ENCODE data around the gene TMX4.

The TMX4 gene

GRCh38 chr20:8012724-8013123, 6.8 kb downstream of the TMX4 start:
- no peak for DNase-seq

GRCh38 chr20:8008733-8009132, 10.8 kb downstream of the TMX4 start:
- no peak for DNase-seq

GRCh38 chr20:8007490-8007889, 12.1 kb downstream of the TMX4 start:
- DNase-seq: no peak

DNA sequence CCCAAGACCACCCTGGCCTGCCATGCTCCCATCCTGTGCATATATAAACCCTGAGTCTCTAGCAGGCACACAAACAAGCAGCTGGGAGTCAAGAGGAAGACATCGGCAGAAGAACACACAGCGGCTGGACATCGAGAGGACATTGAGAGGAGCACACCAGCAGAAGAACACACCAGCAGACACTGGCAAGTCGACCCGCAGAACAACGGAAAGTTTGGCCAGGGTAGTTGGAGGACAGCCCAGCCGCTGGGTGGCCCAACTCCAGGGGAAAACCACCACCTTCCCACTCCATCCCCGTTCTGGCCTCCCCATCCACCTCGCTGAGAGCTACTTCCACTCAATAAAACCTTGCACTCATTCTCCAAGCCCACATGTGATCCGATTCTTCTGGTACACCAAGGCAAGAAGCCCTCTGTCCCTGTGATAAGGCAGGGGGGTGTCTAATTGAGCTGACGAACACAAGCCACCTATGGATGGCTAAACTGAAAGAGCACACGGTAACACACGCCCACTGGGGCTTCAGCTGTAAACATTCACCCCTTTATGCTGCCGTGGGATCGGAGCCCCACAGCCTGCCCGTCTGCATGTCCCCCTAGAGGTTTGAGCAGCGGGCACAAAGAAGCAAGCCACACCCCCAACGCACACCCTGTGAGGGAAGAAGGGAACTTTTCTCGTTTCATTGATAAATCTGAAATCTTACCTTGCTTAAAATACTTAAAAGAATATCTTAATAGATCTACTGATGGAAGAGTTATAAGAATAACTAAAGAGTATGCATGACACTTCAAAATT, 13.8 kb downstream of the TMX4 start:
- DNase-seq: no peak

GRCh38 chr20:8005033-8005432, 14.5 kb downstream of the TMX4 start:
- no peak for DNase-seq

GRCh38 chr20:8002056-8002455, 17.5 kb downstream of the TMX4 start:
- DNase-seq: no peak

DNA sequence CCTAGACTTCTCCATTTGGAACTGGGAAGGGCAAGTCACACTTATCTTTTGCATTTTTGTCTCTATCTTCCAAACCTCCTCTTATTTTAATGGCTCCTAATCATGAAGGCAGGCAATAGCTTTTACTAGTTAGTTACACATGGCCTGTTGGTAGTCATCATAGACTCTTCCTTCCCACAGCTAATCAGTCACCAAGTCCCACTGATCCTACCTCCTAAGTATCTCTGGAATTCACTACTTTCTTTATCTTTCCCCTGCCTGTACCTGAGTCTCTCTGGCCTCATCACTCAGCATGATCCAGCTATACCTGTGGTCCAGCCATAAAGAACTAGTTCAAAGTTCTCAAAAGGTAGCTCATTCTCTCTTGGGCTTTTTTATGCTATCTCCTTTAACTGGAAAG, 18.8 kb downstream of the TMX4 start:
- DNase-seq: no peak

- no peak for DNase-seq
These were observed 22.7 kb downstream of the TMX4 start for GRCh38 chr20:7996898-7997297.

DNA sequence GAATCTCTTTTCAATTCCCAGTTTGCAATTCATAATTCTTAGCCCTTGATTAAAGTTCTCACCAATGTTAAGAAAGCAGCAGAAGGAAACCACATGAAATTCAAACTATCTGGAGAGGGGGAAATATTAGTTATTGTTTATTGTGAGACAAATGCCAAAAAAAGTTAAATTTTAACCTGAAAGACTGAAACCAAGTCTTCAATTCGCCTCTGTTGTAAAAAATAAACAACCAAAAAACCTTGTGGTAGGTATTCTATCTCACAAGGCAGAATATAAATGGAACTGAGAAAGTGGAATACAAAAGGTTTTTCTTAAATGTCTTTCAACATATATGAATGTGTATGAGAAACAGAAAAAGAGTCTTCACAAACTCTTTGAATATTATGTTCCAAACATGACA, 24.8 kb downstream of the TMX4 start:
- no peak for DNase-seq

- DNase-seq: no peak
These were observed 25.9 kb downstream of the TMX4 start for GRCh38 chr20:7993703-7994102.

DNA sequence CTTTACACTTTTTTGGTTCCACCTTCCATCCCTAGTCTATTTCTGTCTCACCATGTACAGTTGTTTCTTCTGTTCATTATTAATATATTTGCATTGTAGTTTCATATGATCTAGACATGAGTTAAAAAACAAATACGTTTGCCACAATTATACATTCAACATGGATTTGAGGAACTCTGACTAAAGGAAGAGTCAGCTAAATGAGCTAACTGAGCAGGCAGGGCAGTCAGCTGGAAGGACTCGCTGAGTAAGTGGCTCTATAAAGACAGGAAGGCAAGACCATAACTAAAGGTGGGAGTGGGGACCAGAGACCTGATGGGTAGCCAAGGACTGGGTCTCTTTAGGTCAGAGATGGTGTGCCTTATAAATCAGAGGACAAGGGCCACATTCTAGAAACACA, 26.3 kb downstream of the TMX4 start:
- no peak for DNase-seq

DNA sequence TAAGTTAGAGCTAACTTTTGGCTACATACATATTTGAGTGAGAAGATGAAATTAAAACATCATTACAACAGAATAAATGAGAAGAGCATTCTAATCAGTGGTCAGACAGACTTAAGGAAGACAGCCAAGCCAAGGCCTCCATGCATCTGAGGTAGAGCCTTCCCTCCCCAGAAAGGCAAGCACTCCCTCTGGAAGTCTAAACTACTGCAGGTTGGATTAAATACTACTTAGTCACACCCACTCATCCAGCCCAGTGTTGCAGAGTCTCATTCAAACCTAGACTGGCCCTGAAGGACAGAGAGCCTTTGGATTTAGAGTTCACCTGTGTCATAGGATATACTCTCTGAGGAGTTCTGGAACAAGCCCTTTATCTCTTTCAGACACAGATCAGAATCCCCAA, 29.2 kb downstream of the TMX4 start:
- no peak for DNase-seq

GRCh38 chr20:7989379-7989778, 30.2 kb downstream of the TMX4 start:
- no peak for DNase-seq

DNA sequence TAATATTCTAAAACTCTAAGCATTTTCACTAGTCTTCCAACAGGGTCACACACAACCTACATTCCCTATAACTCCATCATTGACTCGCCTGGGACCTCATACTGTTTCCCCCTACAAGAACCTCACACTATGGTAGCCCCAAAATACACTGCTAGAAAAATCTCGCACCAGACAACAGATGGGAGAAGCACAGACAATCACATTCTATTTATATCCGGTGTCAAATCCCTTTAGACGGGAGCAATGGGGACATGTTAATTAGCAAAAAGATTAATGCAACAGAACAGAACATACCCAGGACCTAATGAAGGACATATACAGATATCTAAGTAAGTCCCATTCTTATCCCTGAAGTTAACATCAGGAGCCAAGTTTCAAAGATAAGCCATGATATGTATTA, 33.6 kb downstream of the TMX4 start:
- DNase-seq: no peak

- DNase-seq: no peak
These were observed 35.4 kb downstream of the TMX4 start for GRCh38 chr20:7984192-7984591.

- DNase-seq: no peak
These were observed 38.2 kb downstream of the TMX4 start for GRCh38 chr20:7981374-7981773.

- DNase-seq: no peak
These were observed 39.1 kb downstream of the TMX4 start for GRCh38 chr20:7980332-7981046.

DNA sequence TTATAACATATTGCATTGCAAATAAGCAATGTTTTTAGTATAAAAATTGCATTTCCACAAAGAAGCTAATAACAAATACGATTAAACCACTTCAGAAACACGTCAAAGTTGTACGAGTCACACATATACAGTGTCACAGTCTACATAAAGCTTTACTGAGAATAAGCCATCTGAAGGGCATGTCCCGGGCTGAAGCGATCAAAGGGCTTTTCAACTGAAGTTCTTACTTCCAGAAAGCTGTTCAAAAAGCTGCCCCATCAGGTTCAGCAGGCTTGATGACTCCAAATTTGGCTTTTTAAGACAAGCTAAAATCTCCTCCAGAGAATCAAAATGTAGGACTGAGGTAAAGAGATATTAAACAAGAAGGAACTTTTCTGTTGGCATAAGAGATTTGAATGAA, 41.9 kb downstream of the TMX4 start:
- no peak for DNase-seq

GRCh38 chr20:7975851-7976414, 43.6 kb downstream of the TMX4 start:
- DNase-seq: no peak

DNA sequence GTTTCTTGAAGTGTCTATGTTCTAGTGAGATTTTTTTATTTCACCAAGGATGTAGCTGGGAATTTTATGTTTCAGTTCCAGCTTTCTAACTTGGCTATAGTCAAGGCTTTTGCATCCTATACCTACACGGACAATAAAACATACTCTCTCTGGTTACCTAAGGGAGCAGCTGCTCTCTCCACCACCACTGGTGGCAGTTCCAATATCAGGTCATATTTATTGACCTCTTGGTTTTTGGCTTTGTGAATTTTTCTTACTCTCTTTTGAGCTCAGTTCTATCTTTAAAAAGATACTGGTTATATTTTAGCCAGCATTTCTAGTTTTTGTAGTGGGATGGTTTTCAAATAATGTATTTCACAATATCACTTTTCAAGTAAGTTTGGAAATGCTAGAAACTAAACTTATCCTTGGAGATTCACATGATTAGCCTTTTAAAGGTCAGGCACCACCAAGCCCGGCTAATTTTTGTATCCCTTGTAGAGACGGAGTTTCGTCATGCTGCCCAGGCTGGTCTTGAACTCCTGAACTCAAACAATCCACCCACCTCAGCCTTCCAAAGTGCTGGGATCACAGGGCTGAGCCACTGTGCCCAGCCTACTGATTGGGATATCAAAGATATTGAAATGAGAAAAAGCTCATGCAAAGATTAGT, 44.7 kb downstream of the TMX4 start:
- no peak for DNase-seq

- no peak for DNase-seq
These were observed 47.9 kb downstream of the TMX4 start for GRCh38 chr20:7971536-7972280.

- no peak for DNase-seq
These were observed 52.2 kb downstream of the TMX4 start for GRCh38 chr20:7967199-7967844.

Measured in stimulated activated CD4-positive, alpha-beta T cell treated with anti-CD3 and anti-CD28 coated beads, Interleukin-2, amount 100 ng/mL, for 48 hours (primary cell).